ENCODE results near the gene NIT2. TPM values are rescaled to one million over a fixed set of nuclear protein-coding genes. Genes with fewer than 3 reads are reported as not detected.

NIT2 gene
- total RNA-seq, 2 donors from 2014 or later: 45.3 to 60.1 TPM

DNA sequence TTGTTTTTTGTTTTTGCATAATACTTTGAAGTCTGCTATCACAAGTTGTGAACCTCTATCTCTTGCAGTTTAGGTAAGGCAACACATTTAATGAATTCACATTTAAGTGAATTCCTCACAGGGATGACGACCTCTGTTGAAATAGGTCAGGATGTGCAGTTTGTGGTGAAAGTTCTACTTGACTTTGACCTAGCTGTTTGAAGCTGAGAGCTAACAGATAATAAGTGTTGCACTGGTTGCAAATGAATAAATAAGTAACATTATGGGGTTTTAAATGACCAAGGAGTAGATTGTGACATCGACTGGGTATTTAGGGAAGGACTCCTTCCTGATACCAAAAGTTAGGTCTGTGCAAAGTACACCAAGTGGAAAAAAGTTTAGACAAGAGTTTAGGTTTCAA, 23.9 kb downstream of the NIT2 start:
- no peaks in the 10 kb centered on the region for H3K4me1 Mint-ChIP-seq
- ATAC-seq (replicated peaks): no peak
- peaks cover 87% of the 10 kb centered on the region for H3K36me3 Mint-ChIP-seq (ENCODE audit: low read depth)
- H3K27ac Mint-ChIP-seq: peak overlapping the region; percentile 22
- H3K4me3 Mint-ChIP-seq: no peak overlapping the region
- no peaks in the 10 kb centered on the region for H3K27me3 Mint-ChIP-seq
- H3K9me3 Mint-ChIP-seq: peaks cover 4% of the 10 kb centered on the region

DNA sequence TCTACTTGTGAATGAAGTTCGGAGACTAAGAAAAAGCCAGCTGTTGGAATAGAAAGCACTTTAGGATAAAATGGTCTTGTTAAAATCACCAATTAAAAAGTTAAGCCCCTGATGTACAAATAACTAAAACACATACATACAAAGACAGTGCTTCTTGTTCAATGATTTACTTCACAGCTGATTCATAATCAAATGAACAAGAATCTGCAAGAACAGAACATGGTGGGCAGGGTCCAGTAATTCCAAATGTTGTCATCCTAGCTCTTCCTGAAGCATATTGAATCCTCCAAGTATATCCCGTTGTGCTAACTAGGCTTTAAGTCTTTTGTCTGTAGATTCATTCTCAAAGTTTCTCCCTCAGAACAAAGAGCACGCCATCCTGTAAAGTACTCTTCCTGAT, 24.5 kb downstream of the NIT2 start:
- H3K27ac Mint-ChIP-seq: no peak overlapping the region
- peaks cover 88% of the 10 kb centered on the region for H3K36me3 Mint-ChIP-seq (ENCODE audit: low read depth)
- no peaks in the 10 kb centered on the region for H3K27me3 Mint-ChIP-seq
- H3K9me3 Mint-ChIP-seq: peaks cover 4% of the 10 kb centered on the region
- H3K4me3 Mint-ChIP-seq: no peak overlapping the region
- no peaks in the 10 kb centered on the region for H3K4me1 Mint-ChIP-seq
- no peak for ATAC-seq (replicated peaks)

GRCh38 chr3:100360757-100361496, 26.4 kb downstream of the NIT2 start:
- H3K4me1 Mint-ChIP-seq: no peaks in the 10 kb centered on the region
- H3K27me3 Mint-ChIP-seq: no peaks in the 10 kb centered on the region
- no peak overlapping the region for H3K4me3 Mint-ChIP-seq
- H3K9me3 Mint-ChIP-seq: peaks cover 4% of the 10 kb centered on the region
- peaks cover 88% of the 10 kb centered on the region for H3K36me3 Mint-ChIP-seq (ENCODE audit: low read depth)
- peak overlapping the region; percentile 74 for H3K27ac Mint-ChIP-seq
- no peak for ATAC-seq (replicated peaks)

GRCh38 chr3:100361897-100362296, 27.3 kb downstream of the NIT2 start:
- ATAC-seq (replicated peaks): no peak
- H3K4me3 Mint-ChIP-seq: no peak overlapping the region
- H3K9me3 Mint-ChIP-seq: peaks cover 4% of the 10 kb centered on the region
- H3K4me1 Mint-ChIP-seq: no peaks in the 10 kb centered on the region
- no peaks in the 10 kb centered on the region for H3K27me3 Mint-ChIP-seq
- H3K27ac Mint-ChIP-seq: peak overlapping the region; percentile 74
- H3K36me3 Mint-ChIP-seq (ENCODE audit: low read depth): peaks cover 88% of the 10 kb centered on the region

DNA sequence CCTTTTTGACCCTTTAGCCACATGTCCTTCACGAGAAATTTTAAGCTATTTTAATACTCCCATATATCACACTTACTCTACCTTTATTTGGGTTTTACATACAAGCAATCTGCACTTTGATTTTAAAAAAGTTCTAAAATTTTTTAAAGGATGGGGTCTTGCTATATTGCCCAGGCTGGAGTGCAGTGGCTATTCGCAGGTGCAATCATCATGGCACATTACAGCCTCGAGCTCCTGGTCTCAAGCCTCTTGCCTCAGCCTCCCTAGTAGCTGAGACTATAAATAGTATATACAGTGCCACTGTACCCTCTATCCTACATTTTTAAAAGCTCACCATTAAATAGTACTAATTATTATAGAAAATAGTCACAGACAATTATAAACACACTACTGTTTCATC, 29.9 kb downstream of the NIT2 start:
- peaks cover 93% of the 10 kb centered on the region for H3K36me3 Mint-ChIP-seq (ENCODE audit: low read depth)
- H3K27ac Mint-ChIP-seq: no peak overlapping the region
- no peaks in the 10 kb centered on the region for H3K4me1 Mint-ChIP-seq
- H3K27me3 Mint-ChIP-seq: no peaks in the 10 kb centered on the region
- no peak overlapping the region for H3K4me3 Mint-ChIP-seq
- ATAC-seq (replicated peaks): no peak
- H3K9me3 Mint-ChIP-seq: peaks cover 4% of the 10 kb centered on the region

DNA sequence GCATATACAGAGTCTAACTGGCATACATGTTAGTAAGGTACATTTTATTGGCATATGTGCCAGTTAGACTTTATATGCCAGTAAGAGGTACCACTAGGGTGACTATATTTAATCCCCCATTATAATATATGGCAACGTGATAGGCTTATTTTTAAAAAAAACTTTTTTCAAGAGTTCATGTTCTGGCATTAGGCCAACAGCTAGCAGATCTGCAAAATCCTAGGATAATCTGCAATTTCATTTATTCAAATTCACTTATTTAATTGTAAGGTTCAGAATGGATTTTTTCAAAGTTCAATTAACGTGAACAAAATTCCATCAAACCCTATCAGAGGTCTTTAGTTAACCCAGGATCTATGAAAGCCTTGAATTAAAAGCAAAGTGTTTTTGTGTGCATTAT, 31.9 kb downstream of the NIT2 start:
- Mint-ChIP-seq H3K27ac (no peak overlapping the region), H3K9me3 (peaks cover 4% of the 10 kb centered on the region), H3K4me3 (no peak overlapping the region), H3K36me3 (ENCODE audit: low read depth) (peaks cover 100% of the 10 kb centered on the region), H3K27me3 (no peaks in the 10 kb centered on the region), H3K4me1 (no peaks in the 10 kb centered on the region)
- no peak for ATAC-seq (replicated peaks)

DNA sequence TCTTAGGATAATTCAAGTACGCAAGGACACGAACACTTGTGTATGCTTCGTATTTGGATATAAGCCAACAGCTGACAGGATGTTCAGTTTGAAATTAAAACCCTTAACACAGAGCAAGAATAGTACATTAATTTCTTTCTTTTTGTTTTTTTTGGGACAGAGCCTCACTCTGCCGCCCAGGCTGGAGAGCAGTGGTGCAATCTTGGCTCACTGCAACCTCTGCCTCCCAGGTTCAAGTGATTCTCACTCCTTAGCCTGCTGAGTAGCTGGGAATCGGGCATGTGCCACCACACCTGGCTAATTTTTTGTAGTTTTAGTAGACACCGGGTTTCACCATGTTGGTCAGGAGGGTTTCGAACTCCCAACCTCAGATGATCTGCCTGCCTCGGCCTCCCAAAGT, 33.9 kb downstream of the NIT2 start:
- Mint-ChIP-seq H3K27me3 (no peaks in the 10 kb centered on the region), H3K27ac (no peak overlapping the region), H3K36me3 (ENCODE audit: low read depth) (peaks cover 100% of the 10 kb centered on the region), H3K4me1 (no peaks in the 10 kb centered on the region), H3K9me3 (no peaks in the 10 kb centered on the region), H3K4me3 (no peak overlapping the region)
- ATAC-seq (replicated peaks): no peak

GRCh38 chr3:100370756-100371155, 36.2 kb downstream of the NIT2 start:
- Mint-ChIP-seq H3K4me3 (no peak overlapping the region), H3K9me3 (no peaks in the 10 kb centered on the region), H3K27me3 (no peaks in the 10 kb centered on the region), H3K27ac (no peak overlapping the region), H3K36me3 (ENCODE audit: low read depth) (peaks cover 97% of the 10 kb centered on the region), H3K4me1 (no peaks in the 10 kb centered on the region)
- no peak for ATAC-seq (replicated peaks)

DNA sequence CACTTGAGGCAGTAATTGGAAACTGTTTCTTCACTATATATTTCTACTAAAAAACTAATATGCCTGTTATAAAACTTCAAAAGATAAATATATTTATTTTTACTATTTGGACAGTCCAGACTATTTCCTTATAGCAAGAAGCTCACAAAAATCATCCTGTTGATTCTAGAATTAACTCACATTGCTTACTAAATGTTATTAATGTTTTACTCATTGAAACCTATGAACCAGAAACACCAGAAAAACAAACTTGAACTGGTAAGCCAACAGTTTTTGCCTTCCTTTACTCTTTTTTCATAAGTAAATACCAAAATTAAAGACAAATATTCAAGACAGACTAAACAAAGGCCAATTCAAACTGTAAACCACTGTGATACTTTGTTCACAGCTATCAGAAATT, 40.0 kb downstream of the NIT2 start:
- no peaks in the 10 kb centered on the region for H3K27me3 Mint-ChIP-seq

GRCh38 chr3:100376301-100376700, 41.7 kb downstream of the NIT2 start:
- Mint-ChIP-seq H3K4me3 (no peak overlapping the region), H3K27ac (no peak overlapping the region), H3K9me3 (no peaks in the 10 kb centered on the region), H3K4me1 (no peaks in the 10 kb centered on the region), H3K36me3 (ENCODE audit: low read depth) (peaks cover 96% of the 10 kb centered on the region), H3K27me3 (no peaks in the 10 kb centered on the region)
- ATAC-seq (replicated peaks): no peak

More for the DNA sequence above, 40.0 kb downstream of the NIT2 start:
- H3K36me3 Mint-ChIP-seq (ENCODE audit: low read depth): peaks cover 96% of the 10 kb centered on the region
- H3K4me1 Mint-ChIP-seq: no peaks in the 10 kb centered on the region
- ATAC-seq (replicated peaks): no peak
- no peak overlapping the region for H3K4me3 Mint-ChIP-seq
- no peak overlapping the region for H3K27ac Mint-ChIP-seq
- no peaks in the 10 kb centered on the region for H3K9me3 Mint-ChIP-seq

GRCh38 chr3:100384733-100385525, 50.4 kb downstream of the NIT2 start:
- Mint-ChIP-seq H3K27me3 (no peaks in the 10 kb centered on the region), H3K4me3 (no peak overlapping the region), H3K27ac (no peak overlapping the region), H3K4me1 (peaks cover 4% of the 10 kb centered on the region), H3K9me3 (no peaks in the 10 kb centered on the region), H3K36me3 (ENCODE audit: low read depth) (peaks cover 98% of the 10 kb centered on the region)
- ATAC-seq (replicated peaks): no peak

- peaks cover 83% of the 10 kb centered on the region for H3K36me3 Mint-ChIP-seq (ENCODE audit: low read depth)
Observed at GRCh38 chr3:100386437-100387074, 52.0 kb downstream of the NIT2 start.

DNA sequence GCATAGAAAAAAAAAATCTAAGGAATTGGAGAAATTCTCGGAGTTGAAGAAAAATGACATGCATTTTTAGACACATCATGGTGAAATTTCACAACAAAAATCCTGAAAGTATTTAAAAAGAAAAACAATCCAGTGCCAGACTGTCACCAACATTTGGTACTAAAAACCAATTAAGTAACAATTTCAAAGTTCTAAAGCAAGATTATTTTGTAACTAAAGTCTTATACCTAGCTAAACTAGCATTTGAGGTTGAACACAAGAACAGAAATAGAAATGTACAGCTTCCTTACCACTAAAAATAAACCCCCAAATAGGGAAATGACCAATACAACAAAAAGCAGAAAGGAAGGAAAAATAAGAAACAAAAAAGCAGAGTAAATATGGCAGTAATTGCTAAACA, 54.5 kb downstream of the NIT2 start:
- Mint-ChIP-seq H3K4me1 (peaks cover 9% of the 10 kb centered on the region), H3K27ac (no peak overlapping the region), H3K27me3 (no peaks in the 10 kb centered on the region), H3K36me3 (ENCODE audit: low read depth) (peaks cover 69% of the 10 kb centered on the region), H3K9me3 (no peaks in the 10 kb centered on the region), H3K4me3 (no peak overlapping the region)
- ATAC-seq (replicated peaks): no peak

More at GRCh38 chr3:100386437-100387074, 52.0 kb downstream of the NIT2 start:
- Mint-ChIP-seq H3K9me3 (no peaks in the 10 kb centered on the region), H3K4me1 (peaks cover 4% of the 10 kb centered on the region), H3K27ac (peak overlapping the region; percentile 69), H3K27me3 (no peaks in the 10 kb centered on the region), H3K4me3 (no peak overlapping the region)
- no peak for ATAC-seq (replicated peaks)

DNA sequence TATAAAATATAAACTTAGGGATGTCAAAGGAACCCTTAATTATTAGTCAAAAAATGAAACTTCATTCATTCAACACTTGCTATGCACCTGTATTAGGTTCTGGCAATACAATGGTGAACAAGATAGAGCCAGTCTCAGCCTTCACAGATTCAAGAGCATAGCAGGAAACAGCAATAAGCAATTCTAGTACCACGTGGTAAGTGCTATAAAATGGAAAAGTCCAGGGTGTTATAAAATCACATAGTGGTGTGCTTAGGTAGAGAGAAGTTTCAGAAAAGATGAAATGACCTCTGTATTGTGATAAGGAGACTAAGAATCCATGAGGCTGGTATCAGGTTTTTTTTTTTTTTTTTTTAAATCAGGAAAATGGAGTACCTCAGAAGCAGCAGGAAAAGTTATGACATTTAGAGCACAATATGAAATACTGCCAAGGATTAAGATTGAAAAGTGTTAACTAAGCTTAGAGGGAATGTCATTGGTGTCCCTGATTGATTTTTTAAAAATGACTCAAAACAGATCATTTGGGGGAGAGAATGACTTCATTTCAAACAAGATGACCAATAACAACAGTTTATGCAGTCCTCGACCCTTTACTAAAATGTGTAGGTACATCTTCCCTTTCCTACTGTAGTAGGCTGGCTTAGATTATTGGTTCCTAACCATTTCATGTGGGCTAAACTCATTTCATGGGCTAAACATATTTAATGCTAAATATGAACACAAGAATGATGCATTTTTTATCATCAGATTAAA, 61.3 kb downstream of the NIT2 start:
- Mint-ChIP-seq H3K9me3 (no peaks in the 10 kb centered on the region), H3K4me3 (no peak overlapping the region), H3K4me1 (peaks cover 10% of the 10 kb centered on the region), H3K36me3 (ENCODE audit: low read depth) (peaks cover 41% of the 10 kb centered on the region), H3K27ac (no peak overlapping the region), H3K27me3 (no peaks in the 10 kb centered on the region)
- ATAC-seq (replicated peaks): no peak
